T-helper 17 cell (primary cell): ENCODE measurements around the gene LAD1. TPM values are rescaled to one million over a fixed set of nuclear protein-coding genes. Genes with fewer than 3 reads are reported as not detected.

ENCODE experiments used
- ATAC-seq: fragments of 150-1000 bp; cut with Tn5 transposase; 2 replicates; pipeline ENCODE4 v1.10.0; 2021; ENCODE audit warnings: mild to moderate bottlenecking, moderate library complexity
- DNase-seq, 3 donors: peaks; one replicate each; pipeline versions ENCODE4 v3.0.0 to v3.0.0-alpha.2; 2020 to 2021
- H3K9me3 ChIP-seq: one replicate; pipeline ENCODE4 v1.7.0; 2013; ENCODE audit warnings: low read length, mild to moderate bottlenecking; ENCODE audit not compliant: control insufficient read depth, poor library complexity, severe bottlenecking
- H3K27ac Mint-ChIP-seq: one replicate; pipeline ENCODE4 v1.8.0; 2022; ENCODE audit warnings: mild to moderate bottlenecking, moderate library complexity, mixed read lengths
- H3K27me3 Mint-ChIP-seq: one replicate; pipeline ENCODE4 v1.8.0; 2022; ENCODE audit warnings: mixed read lengths
- H3K36me3 Mint-ChIP-seq: one replicate; pipeline ENCODE4 v1.8.0; 2022; ENCODE audit warnings: low read depth, mixed read lengths
- H3K4me1 Mint-ChIP-seq: one replicate; pipeline ENCODE4 v1.8.0; 2022; ENCODE audit warnings: mild to moderate bottlenecking, mixed read lengths
- H3K4me3 Mint-ChIP-seq: one replicate; pipeline ENCODE4 v1.8.0; 2022; ENCODE audit warnings: mild to moderate bottlenecking, moderate library complexity, mixed read lengths
- total RNA-seq, 4 donors: library from RNA in 2 of 4; stranded (reverse) in 2 of 4; gene quantifications; one replicate each; pipeline ENCODE4 v1.2.3 and lab custom pipeline; 2022 to 2026

LAD1 gene
- total RNA-seq, 2 donors from 2014 or later: not detected

DNA sequence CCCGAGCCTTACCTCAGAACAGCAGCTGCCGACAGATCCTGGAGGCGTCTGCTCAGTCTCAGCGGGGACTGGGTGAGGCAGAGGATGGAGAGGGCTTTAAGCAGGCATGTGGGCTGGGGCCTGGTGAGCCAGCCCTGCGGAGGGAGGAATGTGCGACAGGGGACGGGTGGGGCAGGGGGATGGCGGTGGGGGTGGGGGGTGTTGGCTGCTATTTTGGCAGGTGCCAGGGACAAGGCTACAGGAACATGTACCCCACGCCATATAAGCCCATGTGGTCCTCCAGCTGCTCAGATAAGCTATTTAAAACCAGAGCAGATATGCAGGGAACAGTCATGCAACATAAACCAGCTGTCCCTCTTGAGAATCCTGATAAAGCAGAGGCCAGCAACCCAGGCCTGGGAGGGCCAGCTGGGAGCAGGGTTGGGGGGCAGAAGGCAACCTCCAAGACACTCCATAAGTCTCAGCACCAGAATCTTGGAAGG is 21.5 kb downstream of the LAD1 start, which contains the start of gene TNNT2:
Gene TNNT2, minus strand, starts transcription at position 70 of the 482 bp plus-strand sequence. CDS start 4,426 bp downstream, outside the sequence.
- Mint-ChIP-seq H3K4me3 (no peak within 1 kb of the TSS), H3K27me3 (peaks cover 50% of the 10 kb centered on the region), H3K36me3 (no peaks in the 10 kb centered on the region), H3K4me1 (peaks cover 2% of the 10 kb centered on the region), H3K27ac (no peak within 1 kb of the TSS)
- no peak for ATAC-seq
- DNase-seq: no peak
- no peaks in the 10 kb centered on the region for H3K9me3 ChIP-seq

- ATAC-seq (no peak), DNase-seq (no peak)
- Mint-ChIP-seq H3K4me3 (no peak overlapping the region), H3K27ac (no peak overlapping the region), H3K36me3 (no peaks in the 10 kb centered on the region), H3K4me1 (peaks cover 2% of the 10 kb centered on the region), H3K27me3 (peaks cover 54% of the 10 kb centered on the region)
- H3K9me3 ChIP-seq: no peaks in the 10 kb centered on the region
Measured at GRCh38 chr1:201376464-201377374, 22.4 kb downstream of the LAD1 start.

DNA sequence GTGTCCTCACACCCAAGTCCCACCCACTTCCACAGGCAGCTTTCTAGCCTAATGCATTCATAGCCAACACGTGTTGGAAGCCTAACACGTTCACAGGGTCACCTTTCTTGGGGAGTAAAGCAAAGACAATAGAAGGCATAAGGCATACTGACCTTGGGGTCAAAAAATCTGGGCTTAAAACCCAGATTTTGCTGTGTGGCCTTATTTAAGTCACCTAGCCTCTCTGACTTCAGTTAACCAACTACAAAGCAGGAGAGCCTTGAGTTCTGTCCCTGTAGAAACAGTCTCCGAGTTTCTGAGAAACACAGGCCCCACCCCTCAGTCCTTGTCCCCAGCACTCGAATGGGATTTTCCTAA is 23.0 kb downstream of the LAD1 start:
- peaks cover 2% of the 10 kb centered on the region for H3K4me1 Mint-ChIP-seq
- H3K27me3 Mint-ChIP-seq: peaks cover 54% of the 10 kb centered on the region
- no peak overlapping the region for H3K27ac Mint-ChIP-seq
- DNase-seq (no peak), ATAC-seq (no peak)
- H3K9me3 ChIP-seq: no peaks in the 10 kb centered on the region
- H3K4me3 Mint-ChIP-seq: no peak overlapping the region
- no peaks in the 10 kb centered on the region for H3K36me3 Mint-ChIP-seq

DNA sequence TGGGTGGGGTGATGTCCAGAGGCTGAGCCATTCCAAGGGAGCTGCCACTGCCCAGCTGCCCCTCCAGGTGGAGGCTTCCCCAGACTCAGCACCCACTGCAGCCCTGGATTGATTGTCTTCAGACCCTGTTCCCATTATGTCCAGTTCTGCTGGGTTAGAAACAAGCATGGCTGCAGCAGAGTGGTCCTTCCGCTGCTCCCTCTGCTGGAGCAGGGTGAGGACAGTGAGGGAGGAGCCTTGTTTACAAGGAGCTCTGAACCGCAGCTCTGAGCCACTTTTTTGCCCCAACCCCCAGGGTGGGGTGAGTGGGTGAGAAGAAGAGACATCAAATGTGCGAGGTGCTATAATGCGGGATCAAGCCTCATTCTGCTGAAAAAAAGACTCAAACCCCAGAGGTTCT is 24.0 kb downstream of the LAD1 start:
- Mint-ChIP-seq H3K27ac (no peak overlapping the region), H3K36me3 (no peaks in the 10 kb centered on the region), H3K4me1 (peaks cover 2% of the 10 kb centered on the region), H3K4me3 (no peak overlapping the region), H3K27me3 (peaks cover 60% of the 10 kb centered on the region)
- no peak for DNase-seq
- no peaks in the 10 kb centered on the region for H3K9me3 ChIP-seq
- no peak for ATAC-seq

DNA sequence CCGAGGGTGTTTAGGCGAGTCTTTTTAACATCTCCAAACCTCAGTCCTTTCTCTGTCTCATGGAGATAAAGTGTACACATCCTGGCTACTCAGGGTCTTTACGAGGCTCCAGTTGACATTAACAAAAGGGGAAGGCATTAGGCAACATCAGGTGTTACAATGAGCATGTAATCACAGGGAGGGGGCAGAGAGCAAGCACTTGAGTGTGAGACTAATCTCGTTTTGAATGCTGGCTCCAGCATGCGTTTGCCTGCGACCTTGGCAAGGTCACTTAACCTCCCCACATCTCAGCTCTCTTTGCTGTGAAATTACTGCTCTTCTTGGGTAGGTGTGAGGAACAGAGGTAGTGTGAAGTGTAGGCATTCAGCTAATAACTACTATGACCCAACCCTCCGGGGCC is 24.8 kb downstream of the LAD1 start:
- no peak overlapping the region for H3K4me3 Mint-ChIP-seq

DNA sequence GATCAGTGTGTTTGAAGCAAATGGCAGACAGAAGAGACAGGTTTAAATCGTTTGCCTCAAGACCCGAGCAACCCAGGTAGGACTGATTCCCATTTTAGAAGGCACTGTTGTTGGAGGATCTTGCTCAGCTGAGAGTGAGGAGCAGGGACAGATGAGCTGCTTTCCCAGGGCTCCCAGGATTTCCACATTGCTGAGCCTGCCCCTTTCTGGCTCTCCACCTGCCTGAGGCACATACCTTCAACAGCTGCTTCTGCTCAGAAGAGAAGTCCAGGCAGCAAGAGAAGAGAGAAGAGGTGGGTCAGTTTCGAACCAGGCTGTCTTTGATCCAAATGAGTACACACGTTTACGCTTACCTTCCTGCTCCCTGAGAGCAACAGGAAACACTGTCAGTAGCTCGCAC is 27.3 kb downstream of the LAD1 start:
- H3K36me3 Mint-ChIP-seq: peaks cover 4% of the 10 kb centered on the region
- H3K27ac Mint-ChIP-seq: no peak overlapping the region
- peaks cover 85% of the 10 kb centered on the region for H3K27me3 Mint-ChIP-seq
- no peak overlapping the region for H3K4me3 Mint-ChIP-seq
- DNase-seq: no peak
- H3K4me1 Mint-ChIP-seq: peaks cover 2% of the 10 kb centered on the region
- ATAC-seq: no peak
- H3K9me3 ChIP-seq: no peaks in the 10 kb centered on the region

More for the DNA sequence above, 24.8 kb downstream of the LAD1 start:
- no peak overlapping the region for H3K27ac Mint-ChIP-seq
- H3K9me3 ChIP-seq: no peaks in the 10 kb centered on the region
- no peaks in the 10 kb centered on the region for H3K36me3 Mint-ChIP-seq
- H3K27me3 Mint-ChIP-seq: peaks cover 67% of the 10 kb centered on the region
- no peak for DNase-seq
- peaks cover 2% of the 10 kb centered on the region for H3K4me1 Mint-ChIP-seq
- no peak for ATAC-seq

- Mint-ChIP-seq H3K27me3 (peaks cover 90% of the 10 kb centered on the region), H3K27ac (no peak overlapping the region), H3K4me1 (peaks cover 2% of the 10 kb centered on the region), H3K36me3 (peaks cover 4% of the 10 kb centered on the region), H3K4me3 (no peak overlapping the region)
- ATAC-seq (no peak), DNase-seq (no peak)
- no peaks in the 10 kb centered on the region for H3K9me3 ChIP-seq
Measured at GRCh38 chr1:201371276-201371675, 27.8 kb downstream of the LAD1 start.

- Mint-ChIP-seq H3K36me3 (peaks cover 4% of the 10 kb centered on the region), H3K27ac (no peak overlapping the region)
- no peak for ATAC-seq
Measured at GRCh38 chr1:201370500-201370899, 28.6 kb downstream of the LAD1 start.

GRCh38 chr1:201369209-201369608 is 29.9 kb downstream of the LAD1 start:
- H3K4me1 Mint-ChIP-seq: no peaks in the 10 kb centered on the region
- H3K27me3 Mint-ChIP-seq: peaks cover 94% of the 10 kb centered on the region
- ATAC-seq (no peak), DNase-seq (no peak)
- H3K4me3 Mint-ChIP-seq: no peak overlapping the region
- H3K9me3 ChIP-seq: no peaks in the 10 kb centered on the region
- H3K36me3 Mint-ChIP-seq: peaks cover 4% of the 10 kb centered on the region
- no peak overlapping the region for H3K27ac Mint-ChIP-seq

More at GRCh38 chr1:201370500-201370899, 28.6 kb downstream of the LAD1 start:
- DNase-seq: no peak
- peaks cover 2% of the 10 kb centered on the region for H3K4me1 Mint-ChIP-seq
- no peaks in the 10 kb centered on the region for H3K9me3 ChIP-seq
- H3K27me3 Mint-ChIP-seq: peaks cover 98% of the 10 kb centered on the region
- no peak overlapping the region for H3K4me3 Mint-ChIP-seq

DNA sequence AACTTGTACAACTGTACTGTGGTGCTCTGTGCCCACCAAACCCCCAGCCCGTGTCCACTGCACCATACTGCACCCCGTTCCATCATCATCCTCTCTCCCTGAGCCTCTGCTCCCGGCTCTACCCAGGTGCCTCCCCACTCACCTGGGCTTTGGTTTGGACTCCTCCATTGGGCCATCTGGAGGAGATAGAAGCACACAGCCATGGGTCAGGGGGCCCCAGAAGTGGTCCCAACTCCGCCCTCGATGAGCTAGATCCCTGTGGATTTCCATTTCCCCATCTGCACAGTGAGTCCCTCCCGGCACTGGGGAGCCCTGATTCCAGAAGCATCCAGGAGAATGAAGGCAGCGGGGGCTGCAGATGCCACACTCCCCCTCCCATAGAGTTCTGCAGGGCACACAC is 32.4 kb downstream of the LAD1 start:
- Mint-ChIP-seq H3K4me3 (no peak overlapping the region), H3K36me3 (peaks cover 4% of the 10 kb centered on the region)

DNA sequence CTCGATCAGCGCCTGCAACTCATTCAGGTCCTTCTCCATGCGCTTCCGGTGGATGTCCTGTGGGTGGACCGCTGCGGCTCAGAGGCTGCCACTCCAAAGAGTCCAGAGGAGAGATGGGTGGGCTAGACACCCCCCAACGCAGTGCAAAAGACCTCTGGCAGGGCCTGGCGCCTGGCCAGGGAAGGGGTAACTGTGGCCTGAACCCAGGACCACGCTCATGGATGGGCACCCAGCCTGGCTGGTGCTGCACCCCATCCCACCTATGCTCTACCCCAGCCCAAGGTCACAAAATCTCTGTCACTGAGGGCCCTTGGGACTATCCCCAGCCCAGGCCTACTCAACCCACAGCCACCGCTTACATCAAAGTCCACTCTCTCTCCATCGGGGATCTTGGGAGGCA is 33.9 kb downstream of the LAD1 start:
- Mint-ChIP-seq H3K27me3 (peaks cover 65% of the 10 kb centered on the region), H3K4me1 (no peaks in the 10 kb centered on the region), H3K36me3 (peaks cover 4% of the 10 kb centered on the region), H3K27ac (no peak overlapping the region), H3K4me3 (no peak overlapping the region)
- no peaks in the 10 kb centered on the region for H3K9me3 ChIP-seq
- ATAC-seq: no peak
- no peak for DNase-seq

More for the DNA sequence above, 32.4 kb downstream of the LAD1 start:
- H3K27me3 Mint-ChIP-seq: peaks cover 79% of the 10 kb centered on the region
- H3K9me3 ChIP-seq: no peaks in the 10 kb centered on the region
- H3K4me1 Mint-ChIP-seq: no peaks in the 10 kb centered on the region
- ATAC-seq (no peak), DNase-seq (no peak)
- H3K27ac Mint-ChIP-seq: no peak overlapping the region

DNA sequence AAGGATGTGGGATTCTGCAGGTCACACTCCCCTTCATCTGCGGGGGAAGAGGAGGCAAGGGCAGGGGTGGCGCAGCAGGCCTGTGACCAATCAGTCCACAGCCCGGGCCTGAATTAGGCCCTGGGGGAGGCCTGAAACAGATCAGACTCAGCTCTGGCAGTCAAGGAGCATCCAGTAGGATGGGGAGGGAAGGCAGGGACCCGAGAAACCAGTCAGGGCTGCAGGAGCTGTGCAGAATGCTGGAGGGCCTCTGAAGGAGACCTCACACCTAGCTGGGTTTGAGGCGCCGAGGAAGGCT is 34.4 kb downstream of the LAD1 start:
- ATAC-seq: no peak
- H3K9me3 ChIP-seq: no peaks in the 10 kb centered on the region
- peaks cover 4% of the 10 kb centered on the region for H3K36me3 Mint-ChIP-seq
- no peaks in the 10 kb centered on the region for H3K4me1 Mint-ChIP-seq
- peaks cover 64% of the 10 kb centered on the region for H3K27me3 Mint-ChIP-seq
- no peak overlapping the region for H3K27ac Mint-ChIP-seq
- no peak overlapping the region for H3K4me3 Mint-ChIP-seq
- no peak for DNase-seq

GRCh38 chr1:201363467-201363866 is 35.7 kb downstream of the LAD1 start:
- Mint-ChIP-seq H3K27me3 (peaks cover 62% of the 10 kb centered on the region), H3K36me3 (peaks cover 2% of the 10 kb centered on the region), H3K4me1 (peaks cover 2% of the 10 kb centered on the region), H3K27ac (no peak overlapping the region), H3K4me3 (no peak overlapping the region)
- no peak for ATAC-seq
- DNase-seq: no peak
- H3K9me3 ChIP-seq: no peaks in the 10 kb centered on the region

GRCh38 chr1:201362906-201363305 is 36.2 kb downstream of the LAD1 start:
- Mint-ChIP-seq H3K4me3 (no peak overlapping the region), H3K4me1 (peaks cover 2% of the 10 kb centered on the region), H3K27me3 (peaks cover 57% of the 10 kb centered on the region), H3K27ac (no peak overlapping the region), H3K36me3 (peaks cover 2% of the 10 kb centered on the region)
- ATAC-seq (no peak), DNase-seq (no peak)
- no peaks in the 10 kb centered on the region for H3K9me3 ChIP-seq
